Sigmoid colon (tissue), 7 donors: ENCODE data around the gene RNF208. TPM values are rescaled to one million over a fixed set of nuclear protein-coding genes. Genes with fewer than 3 reads are reported as not detected.
A peak's percentile ranks its signal among the peaks of the same experiment; 100 is the strongest.

Experiments
- DNase-seq: peaks from one replicate; pipeline ENCODE4 v3.0.0-alpha.2; 2019
- H3K27ac ChIP-seq, 4 donors: fragments of 200-600 bp; sonication (generic); one replicate each; pipeline ENCODE4 v1.5.1; 2016 to 2019; ENCODE audit warnings: mild to moderate bottlenecking in 1 of 4
- H3K27me3 ChIP-seq, 3 donors: fragments of 200-600 bp; sonication (generic); one replicate each; pipeline ENCODE4 v1.5.1; 2019; ENCODE audit warnings: mild to moderate bottlenecking in 1 of 3
- H3K36me3 ChIP-seq, 4 donors: fragments of 200-600 bp; sonication (generic); one replicate each; pipeline ENCODE4 v1.5.1; 2016 to 2019
- H3K4me1 ChIP-seq, 4 donors: fragments of 200-600 bp; sonication (generic); one replicate each; pipeline ENCODE4 v1.5.1; 2017 to 2019
- H3K4me3 ChIP-seq, 4 donors: fragments of 200-600 bp; sonication (generic); one replicate each; pipeline ENCODE4 v1.5.1; 2017 to 2019; ENCODE audit warnings: mild to moderate bottlenecking in 2 of 4, moderate library complexity in 1 of 4
- H3K9me3 ChIP-seq, 4 donors: fragments of 200-600 bp in 3 of 4; sonication (generic) in 3 of 4; one replicate each; pipeline versions ENCODE4 v1.5.1 to v1.6.1; 2013 to 2019
- CTCF ChIP-seq, 4 experiments: fragments of 450-650 bp in 3 of 4; fragments of 200-600 bp in 1 of 4; IDR thresholded peaks; one replicate each; pipeline ENCODE4 v1.5.1; 2016 to 2019; ENCODE audit warnings: antibody characterized with exemption in 4 of 4, mild to moderate bottlenecking in 3 of 4, moderate library complexity in 2 of 4
- EP300 ChIP-seq, 4 donors: sonication (generic); formaldehyde crosslinking; IDR thresholded peaks; one replicate each; pipeline ENCODE4 v1.6.1; 2017; ENCODE audit warnings: antibody characterized with exemption in 4 of 4
- POLR2A ChIP-seq, 2 donors: fragments of 450-650 bp; IDR thresholded peaks; one replicate each; pipeline ENCODE4 v1.6.1; 2016; ENCODE audit warnings: antibody characterized with exemption in 2 of 2, mild to moderate bottlenecking in 2 of 2, moderate library complexity in 2 of 2
- POLR2AphosphoS5 ChIP-seq, 4 donors: sonication (generic); formaldehyde crosslinking; IDR thresholded peaks; one replicate each; pipeline ENCODE4 v1.6.1; 2017; ENCODE audit warnings: antibody characterized with exemption in 4 of 4
- WGBS, 2 donors: extraction: QIAGEN DNeasy Blood & Tissue Kit; methylation state at CpG; one replicate each; pipeline ENCODE4 v1.1.7; 2013; 5-methylcytosine and 5-hydroxymethylcytosine counted together
- intact Hi-C: fragments of 100-400 bp; cut with DNase I; formaldehyde crosslinking; loops from one replicate; pipeline ENCODE4 v1.15.1; 2023
- polyA plus RNA-seq, 3 donors: library from polyadenylated mRNA; stranded (reverse); fragments of 200-250 nt; gene quantifications; one replicate each; pipeline ENCODE4 v1.2.3, GENCODE V29; 2013
- total RNA-seq, 4 donors: library from RNA; depleted of rRNA; stranded (reverse); fragments of >200 nt; gene quantifications; one replicate each; pipeline ENCODE4 v1.1.0, GENCODE V29; 2016
- donor health status: healthy with polysubstance abuse.
- donor health status: Bipolar disorder and iron deficiency.
- donor health status: healthy.

The RNF208 gene
- total and polyA plus RNA-seq, 7 donors, result 0.54 to 8.8 (median 3.4) TPM; not detected in 1

- DNase-seq, result no peak
- intact Hi-C loops, result no loop called here
- Histone ChIP-seq H3K4me1 (no peaks in the 10 kb centered on the region), H3K36me3 (peaks cover 39 to 70% (median 48%) of the 10 kb centered on the region in 4 donors), H3K27ac (no peak overlapping the region), H3K27me3 (no peaks in the 10 kb centered on the region), H3K9me3 (no peaks in the 10 kb centered on the region), H3K4me3 (no peak overlapping the region)
- 92% methylated on average over 19 of the region's 19 CpGs for WGBS, 2 donors
- no peak for TF ChIP-seq POLR2AphosphoS5 (IDR thresholded peaks at IDR 0.05)
- TF ChIP-seq POLR2A (IDR thresholded peaks at IDR 0.05), result no peak
- TF ChIP-seq CTCF (IDR thresholded peaks at IDR 0.05), result no peak
- TF ChIP-seq EP300 (IDR thresholded peaks at IDR 0.05), result no peak
These were observed 43.0 kb downstream of the RNF208 start for GRCh38 chr9:137178939-137179630.

- H3K27me3 ChIP-seq, result peaks cover 0 to 5% (median 0%) of the 10 kb centered on the region in 3 donors
- no peaks in the 10 kb centered on the region for H3K4me1 ChIP-seq
- no peak overlapping the region for H3K27ac ChIP-seq
- no peak for TF ChIP-seq POLR2A (IDR thresholded peaks at IDR 0.05)
- TF ChIP-seq POLR2AphosphoS5 (IDR thresholded peaks at IDR 0.05), result no peak
- TF ChIP-seq EP300 (IDR thresholded peaks at IDR 0.05), result no peak
- no peak for TF ChIP-seq CTCF (IDR thresholded peaks at IDR 0.05)
- peaks cover 32 to 63% (median 41%) of the 10 kb centered on the region in 4 donors for H3K36me3 ChIP-seq
- H3K4me3 ChIP-seq, result no peak overlapping the region
- no peaks in the 10 kb centered on the region for H3K9me3 ChIP-seq
- no peak for DNase-seq
- 94 to 95% methylated on average over 23 of the region's 23 CpGs for WGBS, 2 donors
- intact Hi-C loops, result no loop called here
These were observed 43.7 kb downstream of the RNF208 start for GRCh38 chr9:137178201-137178938.

- DNase-seq, result no peak
- WGBS, 2 donors, result 28 to 53% methylated on average over 17 of the region's 17 CpGs
- no peak overlapping the region for H3K4me3 ChIP-seq
- intact Hi-C loops, result no loop called here
- H3K27me3 ChIP-seq, result peaks cover 0 to 23% (median 0%) of the 10 kb centered on the region in 3 donors
- H3K27ac ChIP-seq, result no peak overlapping the region
- no peaks in the 10 kb centered on the region for H3K9me3 ChIP-seq
- no peaks in the 10 kb centered on the region for H3K4me1 ChIP-seq
- H3K36me3 ChIP-seq, result peaks cover 21 to 44% (median 26%) of the 10 kb centered on the region in 4 donors
- TF ChIP-seq POLR2AphosphoS5 (IDR thresholded peaks at IDR 0.05) (no peak), POLR2A (IDR thresholded peaks at IDR 0.05) (no peak), CTCF (IDR thresholded peaks at IDR 0.05) (peak in 2 of 4 experiments; percentile 14 to 28)
These were observed 45.5 kb downstream of the RNF208 start for GRCh38 chr9:137176302-137177182.

- no peak overlapping the region for H3K27ac ChIP-seq
- WGBS, 2 donors, result 22 to 45% methylated on average over 33 of the region's 33 CpGs
- H3K4me3 ChIP-seq, result no peak overlapping the region
- peaks cover 3 to 34% (median 8%) of the 10 kb centered on the region in 3 donors for H3K27me3 ChIP-seq
- no peak for DNase-seq
- intact Hi-C loops, result no loop called here
- TF ChIP-seq POLR2A (IDR thresholded peaks at IDR 0.05) (no peak), POLR2AphosphoS5 (IDR thresholded peaks at IDR 0.05) (no peak), CTCF (IDR thresholded peaks at IDR 0.05) (no peak), EP300 (IDR thresholded peaks at IDR 0.05) (no peak)
- H3K36me3 ChIP-seq, result peaks cover 11 to 34% (median 15%) of the 10 kb centered on the region in 4 donors
- H3K4me1 ChIP-seq, result no peaks in the 10 kb centered on the region
- H3K9me3 ChIP-seq, result no peaks in the 10 kb centered on the region
These were observed 46.6 kb downstream of the RNF208 start for GRCh38 chr9:137175345-137175961.
